GM13977 (cell line): ENCODE data around the gene ITPR2.

Source experiments
- DNase-seq: peaks from one replicate; pipeline ENCODE4 v3.0.0; 2012; ENCODE audit warnings: low spot score
- in situ Hi-C: fragments of 300-500 bp; cut with MboI; formaldehyde crosslinking; loops from one replicate; pipeline ENCODE4 v1.12.0; 2022; ENCODE audit warnings: low sequenced_read_pairs, low pct_unique_long_range_greater_than_20kb, mixed read lengths, inconsistent platforms; ENCODE audit not compliant: unreplicated experiment
- TF ChIP-seq, protein P1 (sequence below): IDR thresholded peaks from 2 replicates; pipeline ENCODE4 v1.5.1; 2012; ENCODE audit warnings: mild to moderate bottlenecking, control low read depth; ENCODE audit not compliant: insufficient read depth; ENCODE audit errors: extremely low read depth, missing control alignments

ITPR2 gene

GRCh38 chr12:26293612-26294011 lies 539.4 kb downstream of the ITPR2 start:
- in situ Hi-C loops, result no loop called here
- DNase-seq, result no peak

DNA sequence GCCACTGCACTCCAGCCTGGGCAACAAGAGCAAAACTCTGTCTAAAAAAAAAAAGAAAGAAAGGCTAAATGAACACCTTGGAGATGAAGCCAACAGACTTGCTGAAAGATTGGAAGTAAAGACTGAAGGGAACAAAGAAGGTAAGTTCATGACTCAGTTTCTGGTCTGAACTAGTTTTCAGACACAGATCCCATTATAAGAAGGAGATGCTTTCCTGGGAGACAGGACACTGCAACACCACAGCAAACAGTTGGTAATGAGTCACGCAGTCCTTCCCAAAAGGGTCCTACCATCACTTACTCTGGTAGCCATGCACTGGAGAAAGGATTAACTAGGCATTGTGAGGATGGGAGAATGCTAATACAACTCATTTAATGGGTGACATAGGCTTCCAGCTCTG lies 540.4 kb downstream of the ITPR2 start:
- in situ Hi-C loops, result no loop called here
- no peak for DNase-seq
- TF ChIP-seq, protein P1, sequence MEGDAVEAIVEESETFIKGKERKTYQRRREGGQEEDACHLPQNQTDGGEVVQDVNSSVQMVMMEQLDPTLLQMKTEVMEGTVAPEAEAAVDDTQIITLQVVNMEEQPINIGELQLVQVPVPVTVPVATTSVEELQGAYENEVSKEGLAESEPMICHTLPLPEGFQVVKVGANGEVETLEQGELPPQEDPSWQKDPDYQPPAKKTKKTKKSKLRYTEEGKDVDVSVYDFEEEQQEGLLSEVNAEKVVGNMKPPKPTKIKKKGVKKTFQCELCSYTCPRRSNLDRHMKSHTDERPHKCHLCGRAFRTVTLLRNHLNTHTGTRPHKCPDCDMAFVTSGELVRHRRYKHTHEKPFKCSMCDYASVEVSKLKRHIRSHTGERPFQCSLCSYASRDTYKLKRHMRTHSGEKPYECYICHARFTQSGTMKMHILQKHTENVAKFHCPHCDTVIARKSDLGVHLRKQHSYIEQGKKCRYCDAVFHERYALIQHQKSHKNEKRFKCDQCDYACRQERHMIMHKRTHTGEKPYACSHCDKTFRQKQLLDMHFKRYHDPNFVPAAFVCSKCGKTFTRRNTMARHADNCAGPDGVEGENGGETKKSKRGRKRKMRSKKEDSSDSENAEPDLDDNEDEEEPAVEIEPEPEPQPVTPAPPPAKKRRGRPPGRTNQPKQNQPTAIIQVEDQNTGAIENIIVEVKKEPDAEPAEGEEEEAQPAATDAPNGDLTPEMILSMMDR, result no peak

More at GRCh38 chr12:26293612-26294011, 539.4 kb downstream of the ITPR2 start:
- TF ChIP-seq, protein P1, result no peak

DNA sequence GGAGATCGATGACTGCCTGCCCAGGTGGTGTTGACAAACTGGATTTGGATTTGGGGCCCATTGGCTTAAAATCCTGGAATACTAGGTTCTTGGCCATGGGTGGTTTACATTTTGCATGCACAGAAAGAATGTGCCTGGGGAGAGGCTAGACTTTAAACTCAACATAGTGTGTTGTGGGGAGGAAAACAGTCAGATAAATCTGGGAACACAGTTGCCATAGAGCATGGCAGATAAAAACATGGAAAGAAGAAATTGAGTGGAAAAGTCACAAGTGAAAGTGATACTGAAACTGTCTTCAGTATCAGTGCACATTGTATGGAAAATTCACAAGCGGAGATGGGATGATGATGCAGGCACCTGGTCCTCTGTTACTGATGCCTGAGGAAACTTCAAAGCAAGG lies 542.4 kb downstream of the ITPR2 start:
- no peak for DNase-seq
- in situ Hi-C loops, result no loop called here
- TF ChIP-seq, protein P1, result no peak

DNA sequence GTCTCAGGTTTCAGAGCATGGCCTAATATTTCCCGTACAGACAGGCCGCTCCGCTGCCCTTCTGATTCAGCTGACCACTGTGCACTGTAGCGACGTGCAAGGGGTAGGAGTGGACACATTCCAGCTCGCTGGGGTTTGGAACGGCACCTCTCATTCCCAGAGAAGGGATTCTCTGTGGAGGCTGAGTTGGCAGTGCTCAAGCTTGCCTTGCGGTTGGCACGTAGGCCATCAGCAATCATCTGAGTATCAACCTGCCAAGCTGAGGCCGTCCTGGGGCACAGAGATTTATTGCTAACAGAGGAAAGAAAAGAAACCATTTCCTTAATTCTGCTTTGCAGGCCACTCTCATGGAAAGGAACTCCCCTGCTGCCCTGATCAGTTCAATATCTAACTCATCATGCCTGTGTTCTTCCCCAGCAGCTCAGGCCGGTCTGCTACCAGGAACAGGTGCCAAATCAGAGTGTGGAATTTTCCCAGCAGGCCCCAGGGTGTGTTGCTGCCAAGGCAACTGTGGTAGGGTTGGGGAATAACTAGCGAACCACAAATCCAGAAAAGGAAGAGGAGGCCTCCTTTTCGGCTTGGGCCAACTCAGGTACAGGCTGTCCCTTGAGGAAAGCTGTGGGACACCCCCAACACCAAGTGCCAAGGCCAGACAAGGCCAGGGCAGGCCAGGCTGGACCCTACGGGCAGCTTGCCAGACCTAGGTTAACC lies 545.2 kb downstream of the ITPR2 start:
- TF ChIP-seq, protein P1, result no peak
- DNase-seq, result no peak
- in situ Hi-C loops, result no loop called here
